Measurements from ENCODE around the gene GAGE10. TPM values are rescaled to one million over a fixed set of nuclear protein-coding genes. Genes with fewer than 3 reads are reported as not detected.

GAGE10 gene
- total RNA-seq, 1 donor from 2014 or later = not detected

- Mint-ChIP-seq H3K4me1 (ENCODE audit: low read depth, unreplicated experiment) (no peaks in the 10 kb centered on the region), H3K36me3 (ENCODE audit: unreplicated experiment) (no peaks in the 10 kb centered on the region), H3K9me3 (ENCODE audit: unreplicated experiment) (peaks cover 5% of the 10 kb centered on the region), H3K4me3 (ENCODE audit: unreplicated experiment) (no peak overlapping the region), H3K27ac (ENCODE audit: unreplicated experiment) (no peak overlapping the region), H3K27me3 (ENCODE audit: unreplicated experiment) (no peaks in the 10 kb centered on the region)
- TF ChIP-seq, protein P1, sequence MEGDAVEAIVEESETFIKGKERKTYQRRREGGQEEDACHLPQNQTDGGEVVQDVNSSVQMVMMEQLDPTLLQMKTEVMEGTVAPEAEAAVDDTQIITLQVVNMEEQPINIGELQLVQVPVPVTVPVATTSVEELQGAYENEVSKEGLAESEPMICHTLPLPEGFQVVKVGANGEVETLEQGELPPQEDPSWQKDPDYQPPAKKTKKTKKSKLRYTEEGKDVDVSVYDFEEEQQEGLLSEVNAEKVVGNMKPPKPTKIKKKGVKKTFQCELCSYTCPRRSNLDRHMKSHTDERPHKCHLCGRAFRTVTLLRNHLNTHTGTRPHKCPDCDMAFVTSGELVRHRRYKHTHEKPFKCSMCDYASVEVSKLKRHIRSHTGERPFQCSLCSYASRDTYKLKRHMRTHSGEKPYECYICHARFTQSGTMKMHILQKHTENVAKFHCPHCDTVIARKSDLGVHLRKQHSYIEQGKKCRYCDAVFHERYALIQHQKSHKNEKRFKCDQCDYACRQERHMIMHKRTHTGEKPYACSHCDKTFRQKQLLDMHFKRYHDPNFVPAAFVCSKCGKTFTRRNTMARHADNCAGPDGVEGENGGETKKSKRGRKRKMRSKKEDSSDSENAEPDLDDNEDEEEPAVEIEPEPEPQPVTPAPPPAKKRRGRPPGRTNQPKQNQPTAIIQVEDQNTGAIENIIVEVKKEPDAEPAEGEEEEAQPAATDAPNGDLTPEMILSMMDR (IDR thresholded peaks at IDR 0.05; ENCODE audit: partially characterized antibody, unreplicated experiment) = no peak
- no peak for DNase-seq
These were observed 45.3 kb upstream of the GAGE10 start for GRCh38 chrX:49257846-49258748.

- H3K36me3 Mint-ChIP-seq (ENCODE audit: unreplicated experiment) = no peaks in the 10 kb centered on the region
- H3K27ac Mint-ChIP-seq (ENCODE audit: unreplicated experiment) = no peak overlapping the region
- DNase-seq = no peak
- H3K4me3 Mint-ChIP-seq (ENCODE audit: unreplicated experiment) = no peak overlapping the region
- H3K27me3 Mint-ChIP-seq (ENCODE audit: unreplicated experiment) = no peaks in the 10 kb centered on the region
- H3K9me3 Mint-ChIP-seq (ENCODE audit: unreplicated experiment) = peaks cover 5% of the 10 kb centered on the region
- TF ChIP-seq, protein P1 (IDR thresholded peaks at IDR 0.05; ENCODE audit: partially characterized antibody, unreplicated experiment) = no peak
- no peaks in the 10 kb centered on the region for H3K4me1 Mint-ChIP-seq (ENCODE audit: low read depth, unreplicated experiment)
These were observed 44.7 kb upstream of the GAGE10 start for GRCh38 chrX:49258749-49259124.

DNA sequence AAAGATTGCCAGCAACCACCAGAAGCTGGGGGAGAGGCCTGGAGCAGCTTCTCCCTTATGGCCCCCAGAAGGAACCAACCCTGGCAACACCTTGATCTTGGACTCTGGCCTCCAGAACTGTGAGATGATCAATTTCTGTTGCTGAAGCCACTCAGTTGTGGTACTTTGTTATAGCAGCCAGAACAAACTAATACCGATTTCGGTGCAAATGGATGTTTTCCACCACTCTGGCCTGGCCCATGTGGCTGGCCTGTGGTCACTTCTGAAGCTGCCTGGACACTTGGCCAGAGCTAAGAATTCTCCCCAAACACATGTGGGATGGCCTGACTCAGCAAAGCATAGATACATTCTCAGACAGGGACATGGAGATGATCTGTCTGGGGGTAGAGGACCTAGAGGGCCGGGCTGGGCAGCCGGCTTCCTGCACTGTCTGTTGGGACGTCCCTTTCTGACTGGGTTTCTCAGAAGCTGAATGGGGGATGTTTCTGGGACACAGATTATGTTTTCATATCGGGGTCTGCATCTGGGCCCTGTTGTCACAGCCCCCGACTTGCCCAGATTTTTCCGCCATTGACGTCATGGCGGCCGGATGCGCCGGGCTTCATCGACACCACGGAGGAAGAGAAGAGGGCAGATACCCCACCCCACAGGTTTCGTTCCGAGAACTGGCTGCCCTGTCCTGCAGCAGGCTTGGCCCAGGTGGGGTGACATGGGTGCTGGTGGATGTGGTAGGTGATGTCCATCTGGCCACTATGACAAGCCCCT is 43.0 kb upstream of the GAGE10 start:
- Mint-ChIP-seq H3K36me3 (ENCODE audit: unreplicated experiment) (no peaks in the 10 kb centered on the region), H3K4me1 (ENCODE audit: low read depth, unreplicated experiment) (no peaks in the 10 kb centered on the region), H3K27me3 (ENCODE audit: unreplicated experiment) (no peaks in the 10 kb centered on the region), H3K4me3 (ENCODE audit: unreplicated experiment) (no peak overlapping the region), H3K27ac (ENCODE audit: unreplicated experiment) (no peak overlapping the region), H3K9me3 (ENCODE audit: unreplicated experiment) (peaks cover 5% of the 10 kb centered on the region)
- TF ChIP-seq, protein P1 (IDR thresholded peaks at IDR 0.05; ENCODE audit: partially characterized antibody, unreplicated experiment) = no peak
- DNase-seq = no peak

DNA sequence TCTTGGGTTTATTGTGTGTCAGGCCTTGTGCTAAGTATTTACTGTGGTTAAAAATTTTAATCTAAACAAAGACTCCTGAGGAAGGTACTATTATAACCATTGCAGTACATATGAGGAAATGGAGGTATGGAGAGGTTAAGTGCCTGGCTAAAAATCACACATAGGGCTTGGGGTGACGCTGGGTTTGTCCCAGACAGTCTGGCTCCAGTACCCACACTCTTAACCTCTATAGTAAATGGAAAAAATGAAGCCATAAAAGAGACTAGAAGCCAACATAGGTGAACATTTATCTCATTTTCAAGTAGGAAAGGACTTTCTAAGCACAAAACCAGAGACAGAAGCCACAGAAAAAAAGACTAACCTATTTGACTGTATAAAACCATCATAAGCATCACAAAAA is 40.8 kb upstream of the GAGE10 start:
- Mint-ChIP-seq H3K9me3 (ENCODE audit: unreplicated experiment) (peaks cover 9% of the 10 kb centered on the region), H3K4me3 (ENCODE audit: unreplicated experiment) (no peak overlapping the region), H3K36me3 (ENCODE audit: unreplicated experiment) (no peaks in the 10 kb centered on the region), H3K27ac (ENCODE audit: unreplicated experiment) (no peak overlapping the region), H3K27me3 (ENCODE audit: unreplicated experiment) (no peaks in the 10 kb centered on the region), H3K4me1 (ENCODE audit: low read depth, unreplicated experiment) (peaks cover 10% of the 10 kb centered on the region)
- no peak for DNase-seq
- TF ChIP-seq, protein P1 (IDR thresholded peaks at IDR 0.05; ENCODE audit: partially characterized antibody, unreplicated experiment) = no peak

DNA sequence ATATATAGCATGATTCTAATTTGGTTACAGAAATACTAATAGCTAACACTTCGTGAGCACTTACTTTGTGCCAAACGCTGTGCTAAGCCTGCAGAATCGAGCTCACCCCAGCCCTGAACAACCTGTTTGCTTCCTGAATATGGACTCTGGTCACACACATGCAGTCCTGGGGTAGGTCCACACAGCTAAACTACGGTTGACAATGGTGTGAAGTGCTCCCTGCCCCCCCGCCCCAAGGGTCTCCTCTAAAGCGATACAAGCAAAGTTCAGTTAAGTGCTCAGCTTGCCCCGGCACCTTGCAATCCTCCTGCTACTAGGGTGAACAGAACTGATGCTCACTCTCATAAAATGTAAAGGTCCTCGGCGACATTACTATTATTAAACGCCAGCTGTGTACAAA is 39.8 kb upstream of the GAGE10 start:
- Mint-ChIP-seq H3K4me1 (ENCODE audit: low read depth, unreplicated experiment) (peaks cover 11% of the 10 kb centered on the region), H3K4me3 (ENCODE audit: unreplicated experiment) (no peak overlapping the region), H3K9me3 (ENCODE audit: unreplicated experiment) (peaks cover 11% of the 10 kb centered on the region), H3K27me3 (ENCODE audit: unreplicated experiment) (no peaks in the 10 kb centered on the region), H3K36me3 (ENCODE audit: unreplicated experiment) (no peaks in the 10 kb centered on the region), H3K27ac (ENCODE audit: unreplicated experiment) (no peak overlapping the region)
- DNase-seq = no peak
- TF ChIP-seq, protein P1 (IDR thresholded peaks at IDR 0.05; ENCODE audit: partially characterized antibody, unreplicated experiment) = no peak

All from glutamatergic neuron (in vitro differentiated cells).